Colonic mucosa (tissue), 4 donors: ENCODE data around the gene ELMO1. TPM values are rescaled to one million over a fixed set of nuclear protein-coding genes. Genes with fewer than 3 reads are reported as not detected.

Experiments used
- DNase-seq: peaks from one replicate; pipeline ENCODE4 v3.0.0-alpha.2; 2020
- H3K27ac ChIP-seq: fragments of 200-600 bp; one replicate; pipeline ENCODE4 v1.8.0; 2021
- H3K27me3 ChIP-seq: fragments of 200-600 bp; one replicate; pipeline ENCODE4 v1.8.0; 2021
- H3K36me3 ChIP-seq: fragments of 200-600 bp; one replicate; pipeline ENCODE4 v1.8.0; 2021
- H3K4me1 ChIP-seq: fragments of 200-600 bp; one replicate; pipeline ENCODE4 v1.8.0; 2021; ENCODE audit warnings: mild to moderate bottlenecking
- H3K4me3 ChIP-seq: fragments of 200-600 bp; one replicate; pipeline ENCODE4 v1.8.0; 2021
- H3K9ac ChIP-seq, 2 donors: one replicate each; pipeline ENCODE4 v1.7.0; 2013; ENCODE audit warnings: control low read depth in 2 of 2, low read depth in 2 of 2, low read length in 2 of 2
- H3K9me3 ChIP-seq: fragments of 200-600 bp; one replicate; pipeline ENCODE4 v1.8.0; 2021
- intact Hi-C: fragments of 100-400 bp; cut with DNase I; formaldehyde crosslinking; loops from one replicate; pipeline ENCODE4 v1.14.1; 2022
- total RNA-seq, 2 donors: library from RNA; stranded (reverse); fragmentation: NEBNext Ultra II Directional in 1 of 2; extraction: Animal tissue kit (Norgen Biotek cat#: 25700) in 1 of 2; gene quantifications; one replicate each; pipeline ENCODE4 v1.2.1, GENCODE V29; 2021
- TF ChIP-seq, protein P1 (sequence below): fragments of 200-600 bp; IDR thresholded peaks from one replicate; pipeline ENCODE4 v1.8.0; 2022; ENCODE audit warnings: antibody characterized with exemption, mild to moderate bottlenecking
- donor health status: healthy.
- donor health status: DM: no; HTN: no; CAD: no.
- donor health status: DM: no; HTN: no; CAD: no.

ELMO1 gene
- total RNA-seq, 2 donors from 2014 or later = 4.2 to 4.7 TPM

DNA sequence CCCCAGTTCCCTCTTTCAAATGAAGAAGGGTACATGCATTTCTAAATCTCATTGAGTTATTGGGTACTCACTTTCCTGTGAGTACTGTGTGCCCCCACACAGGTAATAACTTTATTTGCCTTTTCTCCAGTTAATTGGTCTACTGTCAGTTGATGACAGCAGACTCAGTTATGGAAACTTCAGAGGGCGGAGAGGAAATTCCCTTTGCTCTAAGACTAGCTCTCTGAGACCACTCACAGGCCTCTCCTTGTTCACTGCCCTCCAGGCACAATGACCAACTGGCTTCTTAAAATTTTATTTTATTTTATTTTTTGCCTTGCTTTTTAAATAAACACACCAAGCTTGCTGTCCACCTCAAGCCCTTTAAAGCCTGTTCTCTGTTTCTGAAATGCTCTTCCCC is 488.6 kb downstream of the ELMO1 start:
- Histone ChIP-seq H3K9me3 (no peaks in the 10 kb centered on the region), H3K9ac (no peak overlapping the region), H3K27ac (no peak overlapping the region), H3K4me1 (no peaks in the 10 kb centered on the region), H3K27me3 (no peaks in the 10 kb centered on the region), H3K36me3 (no peaks in the 10 kb centered on the region), H3K4me3 (no peak overlapping the region)
- intact Hi-C loops = no loop called here
- TF ChIP-seq, protein P1, sequence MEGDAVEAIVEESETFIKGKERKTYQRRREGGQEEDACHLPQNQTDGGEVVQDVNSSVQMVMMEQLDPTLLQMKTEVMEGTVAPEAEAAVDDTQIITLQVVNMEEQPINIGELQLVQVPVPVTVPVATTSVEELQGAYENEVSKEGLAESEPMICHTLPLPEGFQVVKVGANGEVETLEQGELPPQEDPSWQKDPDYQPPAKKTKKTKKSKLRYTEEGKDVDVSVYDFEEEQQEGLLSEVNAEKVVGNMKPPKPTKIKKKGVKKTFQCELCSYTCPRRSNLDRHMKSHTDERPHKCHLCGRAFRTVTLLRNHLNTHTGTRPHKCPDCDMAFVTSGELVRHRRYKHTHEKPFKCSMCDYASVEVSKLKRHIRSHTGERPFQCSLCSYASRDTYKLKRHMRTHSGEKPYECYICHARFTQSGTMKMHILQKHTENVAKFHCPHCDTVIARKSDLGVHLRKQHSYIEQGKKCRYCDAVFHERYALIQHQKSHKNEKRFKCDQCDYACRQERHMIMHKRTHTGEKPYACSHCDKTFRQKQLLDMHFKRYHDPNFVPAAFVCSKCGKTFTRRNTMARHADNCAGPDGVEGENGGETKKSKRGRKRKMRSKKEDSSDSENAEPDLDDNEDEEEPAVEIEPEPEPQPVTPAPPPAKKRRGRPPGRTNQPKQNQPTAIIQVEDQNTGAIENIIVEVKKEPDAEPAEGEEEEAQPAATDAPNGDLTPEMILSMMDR = no peak
- DNase-seq = no peak

DNA sequence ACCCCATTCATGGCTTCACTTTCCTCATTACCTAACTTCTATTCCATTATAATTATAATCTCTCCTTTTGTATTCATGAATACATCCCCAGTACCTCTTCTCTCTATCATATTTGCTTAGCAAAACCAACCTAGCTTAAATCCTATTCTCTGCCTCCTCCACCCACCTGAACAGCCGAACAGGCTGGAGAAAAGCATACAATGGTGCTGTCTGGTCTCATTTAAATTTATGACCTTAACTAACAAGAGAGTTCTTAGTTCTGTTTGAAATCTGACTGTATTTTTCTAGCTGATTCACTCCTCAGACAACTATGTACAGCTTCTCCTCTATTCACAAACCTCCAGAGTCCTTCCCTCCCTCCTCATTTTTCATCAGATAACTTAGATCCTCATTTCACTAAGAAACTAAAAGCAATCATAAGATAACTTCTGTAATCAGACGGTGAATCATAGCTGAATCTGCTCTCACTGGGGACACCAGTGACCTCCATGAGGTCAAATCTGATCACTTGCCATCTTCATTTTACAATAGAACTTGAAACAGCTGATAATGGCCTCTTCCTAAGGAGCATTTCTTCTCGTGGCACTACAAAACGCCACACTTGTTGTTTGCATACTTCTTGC is 490.4 kb downstream of the ELMO1 start:
- Histone ChIP-seq H3K4me1 (no peaks in the 10 kb centered on the region), H3K36me3 (no peaks in the 10 kb centered on the region), H3K27ac (no peak overlapping the region), H3K4me3 (no peak overlapping the region), H3K27me3 (no peaks in the 10 kb centered on the region), H3K9me3 (no peaks in the 10 kb centered on the region), H3K9ac (no peak overlapping the region)
- intact Hi-C loops = no loop called here
- DNase-seq = no peak
- TF ChIP-seq, protein P1 = no peak

DNA sequence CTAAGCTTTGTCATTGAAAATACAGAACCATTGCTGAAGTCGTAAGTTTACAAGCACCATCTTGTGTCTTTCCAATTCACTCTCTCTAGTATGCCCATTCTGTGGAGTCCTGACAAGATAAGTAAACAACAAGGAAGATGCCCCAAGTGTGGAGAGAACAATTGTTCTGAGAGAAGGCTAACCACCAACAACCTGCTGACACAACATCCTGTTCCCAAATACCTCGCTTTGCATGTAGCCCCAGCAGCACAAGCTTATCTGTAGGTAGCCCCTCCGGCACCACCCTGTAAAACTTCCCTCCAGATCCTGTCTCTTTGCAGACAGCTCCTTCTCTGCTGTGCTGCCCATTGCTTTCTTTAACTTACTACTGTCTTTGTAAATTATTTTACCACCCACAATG is 491.0 kb downstream of the ELMO1 start:
- no peak overlapping the region for H3K9ac ChIP-seq
- intact Hi-C loops = no loop called here
- H3K36me3 ChIP-seq = no peaks in the 10 kb centered on the region
- no peaks in the 10 kb centered on the region for H3K4me1 ChIP-seq
- H3K4me3 ChIP-seq = no peak overlapping the region
- TF ChIP-seq, protein P1 = no peak
- no peak for DNase-seq
- no peak overlapping the region for H3K27ac ChIP-seq
- no peaks in the 10 kb centered on the region for H3K9me3 ChIP-seq
- H3K27me3 ChIP-seq = no peaks in the 10 kb centered on the region

- Histone ChIP-seq H3K27ac (no peak overlapping the region), H3K4me3 (no peak overlapping the region), H3K9ac (no peak overlapping the region), H3K9me3 (no peaks in the 10 kb centered on the region), H3K36me3 (no peaks in the 10 kb centered on the region), H3K4me1 (no peaks in the 10 kb centered on the region), H3K27me3 (no peaks in the 10 kb centered on the region)
- intact Hi-C loops = no loop called here
- no peak for DNase-seq
- TF ChIP-seq, protein P1 = no peak
These were observed 491.9 kb downstream of the ELMO1 start for GRCh38 chr7:36956814-36957213.

- Histone ChIP-seq H3K36me3 (no peaks in the 10 kb centered on the region), H3K4me1 (no peaks in the 10 kb centered on the region), H3K9me3 (no peaks in the 10 kb centered on the region), H3K4me3 (no peak overlapping the region), H3K27me3 (no peaks in the 10 kb centered on the region), H3K9ac (no peak overlapping the region), H3K27ac (no peak overlapping the region)
- TF ChIP-seq, protein P1 = no peak
- DNase-seq = no peak
- intact Hi-C loops = no loop called here
These were observed 493.1 kb downstream of the ELMO1 start for GRCh38 chr7:36955456-36956129.
